Activated CD4-positive, alpha-beta T cell treated with anti-CD3 and anti-CD28 coated beads, Interleukin-2, amount 50 U/mL, for 24 hours (primary cell): ENCODE measurements around the gene TMEM132D.
"Not testable (repeated sequence)": the region's sequence is repeated elsewhere in the genome, so short reads cannot be mapped to it uniquely, and the experiment has no call there.

Experiments used
- DNase-seq, 2 donors: peaks; one replicate each; pipeline ENCODE4 v3.0.0-alpha.2; 2020; ENCODE audit warnings: low read depth in 1 of 2, low spot score in 1 of 2

TMEM132D gene

DNA sequence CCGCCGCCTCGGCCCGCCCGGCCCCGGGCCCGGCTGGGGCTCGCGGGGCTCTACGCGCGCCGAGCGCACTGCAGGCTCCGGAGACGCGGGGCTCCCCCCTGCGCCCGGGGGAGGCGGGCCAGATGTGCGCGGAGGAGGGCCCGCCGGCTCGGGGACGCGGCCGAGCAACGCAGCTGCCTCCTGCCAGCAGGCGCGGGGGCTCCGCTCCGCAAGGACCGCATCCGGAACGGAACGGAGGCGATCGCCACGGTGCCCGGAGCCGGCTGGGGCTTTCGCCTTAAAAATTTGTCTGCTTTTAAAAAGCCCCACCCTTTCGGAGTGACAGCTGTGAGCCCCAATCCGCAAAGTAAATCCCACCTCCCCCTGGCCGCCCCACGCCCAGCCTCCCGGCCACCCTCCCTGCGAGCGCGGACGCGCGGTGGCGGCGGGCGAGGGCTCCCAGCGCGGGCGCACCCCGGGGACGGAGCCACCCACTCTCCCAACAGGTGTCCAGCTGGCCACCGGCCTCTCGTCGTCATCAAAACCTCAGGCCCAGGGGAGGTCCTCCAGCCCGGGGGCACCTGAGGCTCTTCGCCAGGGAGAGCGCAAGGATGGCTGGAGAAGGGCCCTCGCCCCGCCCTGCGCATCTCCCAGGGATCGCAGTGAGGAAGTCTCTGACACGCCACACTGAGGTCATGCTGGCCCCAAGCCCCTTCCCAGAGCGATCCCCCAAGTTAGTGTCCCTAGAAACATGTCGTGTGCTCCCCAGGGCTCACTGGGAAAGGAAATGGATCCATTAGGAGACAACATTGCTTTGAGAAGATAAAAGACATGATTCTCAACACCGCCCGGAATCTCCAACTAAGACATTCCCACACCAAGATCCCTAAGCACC, at the start of gene TMEM132D:
Gene TMEM132D (minus strand): TSS at position 70 of the 874 bp plus-strand sequence.
- DNase-seq: no peak

DNA sequence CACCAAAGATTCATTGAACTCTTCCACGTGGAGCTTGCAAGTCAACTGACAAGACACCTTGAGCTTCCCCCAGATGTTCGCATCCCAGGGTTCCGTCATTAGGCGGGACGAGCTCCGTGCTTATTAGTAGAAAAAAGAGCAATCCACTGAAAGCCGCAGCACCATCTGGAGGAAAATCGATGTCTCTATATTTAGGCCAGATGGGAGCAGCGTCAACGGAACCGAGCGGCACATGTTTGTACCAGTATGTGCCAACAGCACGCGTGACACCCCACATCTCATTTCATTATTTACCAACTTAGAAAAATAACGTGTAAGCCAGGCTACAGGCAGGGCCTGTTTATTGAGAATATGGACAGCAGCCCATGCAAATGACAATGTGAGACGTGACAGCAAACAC, 45.8 kb upstream of the TMEM132D start:
- no peak for DNase-seq

DNA sequence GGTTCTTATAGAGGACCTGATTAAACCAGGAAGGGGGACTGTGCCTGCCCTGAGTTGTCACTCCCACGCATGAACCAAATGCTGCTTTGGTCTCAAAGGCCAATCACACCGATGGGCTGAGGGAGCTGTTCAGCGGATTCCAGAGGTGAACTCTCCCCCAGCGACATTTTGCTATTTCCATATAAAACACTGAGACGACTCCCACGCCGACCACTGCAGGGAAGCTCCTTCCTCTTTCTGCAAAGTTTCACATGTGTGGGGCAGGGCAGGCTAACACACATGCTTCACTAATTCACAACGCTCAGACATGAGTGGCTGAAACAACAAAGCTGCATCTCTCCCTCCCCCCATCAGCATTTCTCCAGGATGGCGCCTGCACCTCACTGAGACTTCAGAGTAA, 37.8 kb upstream of the TMEM132D start:
- DNase-seq: no peak

DNA sequence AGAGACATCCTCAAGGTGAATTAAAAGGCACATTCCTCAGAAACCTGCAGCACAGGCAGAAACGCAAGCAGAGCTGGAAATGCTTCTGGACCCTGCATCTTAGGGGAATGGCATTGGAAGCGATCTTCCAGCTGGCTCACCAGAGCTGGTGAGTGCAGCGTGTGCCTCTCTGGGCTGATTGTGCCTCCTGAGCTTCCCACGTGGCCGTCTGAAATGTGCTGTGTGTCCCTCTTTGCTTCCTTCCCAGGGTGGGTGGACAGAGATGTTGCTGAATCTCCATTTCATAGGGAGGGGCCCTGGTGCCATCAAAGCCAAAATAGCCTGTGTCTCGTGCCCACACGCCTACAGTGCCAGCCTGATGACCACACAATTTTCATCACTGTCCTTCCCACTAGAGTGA, 34.3 kb upstream of the TMEM132D start:
- no peak for DNase-seq

DNA sequence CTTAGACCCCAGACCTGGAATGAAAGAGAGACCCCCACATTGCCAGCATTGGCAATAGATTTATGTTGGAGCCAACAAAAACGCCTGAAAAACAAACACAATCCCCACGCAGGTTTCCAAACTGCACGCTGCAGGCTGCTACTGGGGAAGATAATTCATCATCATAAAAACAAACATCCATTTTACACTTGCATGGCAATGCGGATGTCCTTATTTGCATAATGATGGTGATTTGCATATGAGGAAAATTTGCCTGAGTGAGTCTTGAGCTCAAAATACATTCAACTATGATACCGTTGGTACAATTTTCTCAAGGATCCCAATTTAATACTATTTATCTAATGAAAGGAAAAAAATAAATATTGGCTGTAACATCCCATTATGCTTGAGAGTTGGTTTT, 33.6 kb upstream of the TMEM132D start:
- no peak for DNase-seq

DNA sequence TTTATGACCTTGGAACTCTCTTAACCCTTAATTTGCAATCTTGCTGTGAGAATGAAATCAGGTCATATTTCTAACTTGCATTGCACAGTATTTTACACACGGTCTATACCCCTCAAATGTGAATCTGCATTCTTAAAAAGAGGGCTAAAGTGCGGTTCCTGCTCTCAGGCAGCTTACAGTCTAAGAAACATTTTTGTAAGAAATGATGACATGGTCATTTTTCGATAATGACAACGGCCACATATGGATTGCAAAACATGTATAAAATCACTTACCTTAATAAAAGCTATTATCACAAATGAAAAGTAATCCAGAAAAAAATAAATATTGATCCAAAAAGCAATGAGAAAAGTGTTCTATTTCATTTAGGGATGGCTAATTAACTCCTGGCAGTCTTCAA, 24.8 kb upstream of the TMEM132D start:
- no peak for DNase-seq

DNA sequence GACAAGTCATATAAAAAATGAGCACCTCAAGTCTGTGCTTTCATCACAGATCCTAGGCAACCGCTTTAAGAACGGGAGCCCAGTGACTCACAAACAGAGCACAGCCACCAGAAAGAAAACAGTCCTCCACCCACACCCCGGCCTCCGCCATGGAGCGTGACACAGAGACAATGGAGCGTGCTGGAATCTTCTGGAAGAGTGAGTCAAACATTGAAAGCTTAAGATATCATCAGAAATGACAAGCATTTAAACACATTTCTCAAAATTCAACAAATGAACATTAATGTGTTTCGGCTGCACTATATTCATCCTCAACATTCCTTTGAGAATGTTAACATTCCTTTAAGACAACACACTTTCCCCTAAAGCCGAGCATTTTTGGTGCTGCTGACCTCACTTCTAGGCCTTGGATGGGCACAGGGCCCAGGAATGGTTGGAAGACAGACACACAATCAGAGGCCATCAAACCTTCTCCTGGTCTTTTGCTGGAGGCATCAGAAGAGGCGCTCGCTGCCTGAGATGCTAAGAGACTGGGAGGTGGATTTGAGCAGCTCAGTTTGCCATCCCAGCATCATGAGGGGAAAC, 23.6 kb upstream of the TMEM132D start:
- no peak for DNase-seq

DNA sequence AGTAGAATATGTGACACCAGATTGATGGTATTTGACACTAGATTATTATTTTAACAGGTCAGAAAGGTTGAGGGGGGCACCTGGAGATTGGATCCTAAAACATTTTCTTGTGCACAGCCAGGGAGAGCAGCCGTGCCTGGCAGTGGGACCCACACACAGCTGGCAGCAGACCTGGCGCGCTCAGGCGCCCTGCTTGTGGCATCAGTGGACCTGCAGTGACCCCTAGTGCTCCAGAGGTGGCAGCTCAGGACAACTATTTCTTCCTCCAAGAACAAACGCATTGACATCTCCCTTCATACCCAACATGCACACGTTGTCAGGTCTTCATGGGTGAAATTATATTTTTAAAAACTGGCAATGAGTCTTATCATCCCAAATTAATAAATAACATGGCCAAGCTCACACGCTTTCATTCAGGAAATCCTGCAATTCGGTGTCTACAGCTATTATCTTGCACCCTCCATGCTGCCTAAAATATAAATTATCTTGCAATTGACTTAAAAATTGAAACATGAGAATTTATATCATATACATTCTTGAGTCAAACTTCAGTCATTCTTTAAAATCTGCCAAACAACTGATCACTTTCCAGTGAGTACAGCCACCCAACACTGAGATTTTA, 7.7 kb upstream of the TMEM132D start:
- DNase-seq: no peak

DNA sequence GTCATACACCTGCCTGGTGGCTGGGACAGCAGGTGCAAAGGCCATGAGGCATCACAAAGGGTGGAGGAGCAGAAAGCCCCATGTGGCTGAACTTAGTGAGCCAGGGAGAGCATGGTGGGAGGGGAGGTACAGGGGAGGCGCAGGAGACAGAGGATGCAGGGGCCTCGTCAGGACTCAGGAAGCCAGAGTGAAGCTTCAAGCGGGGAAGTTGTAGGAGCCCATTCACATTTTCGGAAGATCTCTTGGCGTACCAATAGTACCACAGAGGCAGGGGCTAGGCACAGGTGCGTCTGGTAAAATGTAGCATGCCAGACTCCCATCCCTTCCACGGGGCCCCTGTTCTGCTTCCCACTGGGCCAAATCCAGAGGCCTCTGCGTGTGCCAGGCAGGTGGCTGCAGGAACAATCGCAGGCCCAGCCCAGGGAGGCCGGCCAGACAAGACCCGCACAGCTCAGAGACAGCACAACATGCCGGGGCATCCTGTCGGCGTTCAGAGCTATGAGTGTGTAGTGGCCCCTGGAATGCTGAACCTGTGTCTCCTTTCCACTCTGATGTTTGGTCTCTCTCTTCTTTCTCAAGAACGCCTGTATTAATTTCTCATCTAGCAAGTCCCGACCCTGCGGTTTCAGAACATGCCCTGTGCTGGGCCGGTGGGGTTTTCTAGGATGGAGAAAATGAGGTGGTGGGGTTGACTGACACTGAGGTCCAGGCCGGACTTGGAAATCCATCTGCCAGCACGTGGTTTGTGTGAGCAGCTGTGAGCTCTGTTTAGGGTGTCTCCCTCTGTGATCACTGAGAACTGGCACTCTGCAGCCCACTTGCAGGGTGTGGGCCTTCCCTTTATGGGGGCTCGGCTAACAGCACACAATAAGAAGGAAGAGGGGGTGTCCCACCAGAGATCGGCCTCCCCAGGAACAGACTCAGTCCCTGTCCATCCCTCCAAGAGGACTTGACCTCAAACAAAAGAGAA, 5.5 kb upstream of the TMEM132D start:
- DNase-seq: no peak

DNA sequence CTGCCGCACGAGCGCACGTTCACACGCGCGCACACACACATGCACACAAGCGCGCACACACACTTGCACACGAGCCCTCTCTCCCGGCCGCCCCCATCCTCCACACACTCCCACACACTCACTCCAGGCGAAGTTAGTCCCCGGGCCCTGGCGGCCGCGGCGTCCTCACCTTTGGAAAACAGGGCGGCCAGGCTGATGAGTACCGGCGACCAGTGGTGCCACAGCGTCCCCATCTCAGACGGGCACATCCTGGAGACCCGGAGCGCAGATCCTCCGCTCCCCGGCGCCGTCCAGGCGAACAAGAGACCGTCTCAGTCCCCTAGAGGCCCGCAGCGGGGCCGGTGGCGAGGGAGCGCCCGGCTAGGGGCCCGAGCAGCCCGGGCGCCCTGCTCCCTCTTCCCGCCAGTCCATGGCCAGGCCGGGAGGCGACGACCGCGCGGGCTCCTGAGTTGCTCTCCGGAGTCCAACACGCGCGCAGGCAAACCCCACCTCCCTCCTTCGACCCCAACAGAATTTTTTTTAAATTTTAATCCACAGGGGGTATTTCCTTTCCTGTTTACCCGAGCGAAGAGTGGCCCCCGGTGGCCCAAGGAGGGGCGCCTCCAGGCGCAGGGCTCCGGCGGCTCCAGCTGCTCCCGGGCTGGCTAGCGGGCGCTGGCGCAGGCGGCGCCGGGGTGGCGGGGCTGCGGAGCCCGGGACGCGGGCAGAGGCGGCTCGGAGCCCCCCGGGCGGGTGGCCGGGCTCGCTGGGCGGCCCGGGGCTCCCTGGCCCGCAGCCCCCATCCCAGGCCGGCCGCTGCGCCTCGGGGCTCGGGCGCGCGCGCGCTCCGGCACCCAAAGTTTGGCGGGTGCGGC, 506 bp downstream of the TMEM132D start:
- no peak for DNase-seq

DNA sequence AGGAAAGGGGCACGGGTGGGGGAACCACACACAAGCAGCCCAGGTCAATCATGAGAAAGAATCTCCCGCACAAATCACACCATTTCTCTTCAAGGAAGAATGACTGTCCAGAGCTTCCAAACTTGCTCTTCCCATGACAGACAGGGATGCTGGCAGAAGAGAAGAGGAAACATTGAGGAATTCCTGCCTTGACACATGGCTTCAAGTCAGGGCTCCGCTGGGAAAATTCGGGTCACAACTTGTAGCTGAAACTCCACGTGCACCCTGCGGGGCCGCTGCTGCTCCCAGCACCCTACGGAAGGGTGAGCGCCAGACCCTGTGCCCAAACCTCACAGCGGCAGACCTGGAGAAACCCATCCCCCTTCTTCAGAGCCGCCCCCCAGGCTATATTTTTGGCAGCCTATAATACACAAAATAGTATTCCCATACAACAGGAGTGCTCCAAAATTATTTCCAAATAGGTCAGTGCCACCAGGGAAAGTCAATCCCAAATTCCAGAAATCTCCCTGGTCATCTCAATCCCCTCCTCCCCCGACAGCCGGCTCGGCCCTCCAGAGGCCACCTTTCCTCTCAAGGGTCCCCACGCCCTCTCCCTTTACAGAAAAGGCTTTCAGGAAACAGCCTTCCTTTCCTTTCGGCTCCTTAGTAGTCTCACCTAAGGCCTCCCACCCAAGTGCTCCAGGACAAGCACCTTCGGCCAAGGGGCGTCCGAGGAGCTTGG, 1.3 kb downstream of the TMEM132D start:
- DNase-seq: no peak

DNA sequence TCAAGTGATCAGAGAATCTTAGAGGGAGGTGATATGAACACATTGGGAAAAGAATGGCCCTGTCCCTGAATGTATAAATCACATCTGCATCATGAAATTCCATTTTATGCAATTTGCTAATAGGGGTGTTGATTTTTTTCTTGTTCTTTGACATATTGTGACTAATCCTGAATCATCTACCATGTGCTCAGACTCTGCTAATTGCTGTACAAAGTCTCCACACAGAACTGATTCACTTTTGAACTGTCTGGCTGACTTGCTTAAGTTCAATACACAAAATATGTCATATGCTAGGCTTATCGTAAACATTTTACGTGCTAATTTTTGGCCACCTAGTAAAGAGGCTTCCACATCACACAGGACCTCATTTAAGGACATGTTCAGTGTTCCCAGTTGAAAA, 2.6 kb downstream of the TMEM132D start:
- no peak for DNase-seq

DNA sequence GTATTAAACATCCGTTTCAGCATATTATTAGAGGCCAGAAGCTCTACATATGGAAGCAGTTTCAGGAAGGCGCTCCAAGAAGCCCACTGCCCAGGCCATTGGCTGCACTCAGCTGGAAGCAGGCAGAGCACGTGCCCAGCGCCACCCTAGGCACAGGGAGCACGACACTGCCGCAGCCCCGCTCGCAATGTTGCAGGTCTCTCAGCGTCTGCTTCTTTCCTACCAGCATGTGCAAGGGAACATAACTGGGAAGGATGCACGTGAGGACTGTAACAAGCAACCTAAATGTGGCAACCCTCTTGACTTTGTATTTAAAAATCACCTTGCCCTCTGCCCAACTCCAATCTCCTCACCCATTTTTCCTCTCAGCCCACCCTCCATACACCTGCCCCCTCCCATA, 3.5 kb downstream of the TMEM132D start:
- no peak for DNase-seq

DNA sequence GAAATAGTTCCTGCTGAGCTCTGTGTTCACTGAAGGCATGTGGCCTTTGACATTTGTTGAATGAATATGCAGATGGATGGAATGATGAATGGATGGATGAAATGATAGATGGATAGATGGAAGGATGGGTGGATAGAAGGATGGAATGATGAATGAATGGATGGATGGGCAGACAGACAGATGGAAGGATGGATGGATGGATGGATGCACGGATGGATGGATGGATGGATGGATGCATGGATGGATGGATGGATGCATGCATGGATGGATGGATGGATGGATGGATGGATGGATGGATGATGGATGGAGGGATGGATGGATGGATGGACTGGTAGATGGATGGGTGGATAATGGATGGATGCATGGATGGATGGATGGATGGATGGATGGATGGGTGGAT, 4.8 kb downstream of the TMEM132D start:
- DNase-seq: not testable (repeated sequence)

DNA sequence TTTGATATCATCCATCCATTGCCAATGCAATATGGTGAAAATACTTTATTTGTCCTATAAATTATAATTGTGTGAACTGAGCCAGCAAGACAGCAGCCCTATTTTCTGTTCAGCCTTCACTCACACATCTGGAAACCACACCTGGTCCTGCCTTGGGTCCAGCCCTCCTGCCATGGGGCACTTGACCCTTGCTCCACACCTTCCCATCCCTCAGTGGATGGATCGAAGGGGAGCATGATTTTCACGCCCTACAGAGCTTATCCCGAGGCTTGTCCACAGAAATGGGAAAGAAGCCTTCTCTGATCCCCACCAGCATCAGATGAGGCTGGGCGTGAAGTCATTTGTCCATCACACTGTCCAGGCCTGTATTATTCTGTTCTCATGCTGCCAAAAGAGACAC, 10.1 kb downstream of the TMEM132D start:
- DNase-seq: no peak

DNA sequence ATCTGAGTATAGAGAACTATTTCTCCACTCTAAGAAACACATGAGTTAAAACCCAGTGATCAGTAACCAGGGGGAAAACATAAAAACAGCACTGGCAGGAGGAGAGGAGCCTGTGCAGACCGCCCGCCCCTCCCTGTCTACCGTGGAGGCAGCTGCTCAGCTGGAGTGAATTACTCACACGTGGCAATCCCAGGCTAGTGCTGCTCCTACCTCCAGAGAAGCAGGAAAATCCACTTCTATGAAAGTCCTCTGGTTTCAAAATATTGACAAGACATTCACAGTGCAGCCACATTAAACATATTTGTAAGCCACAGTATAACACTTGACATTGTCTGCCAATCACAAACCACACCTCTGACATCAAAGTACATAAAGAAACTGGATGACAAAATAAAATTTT, 16.7 kb downstream of the TMEM132D start:
- DNase-seq: no peak

DNA sequence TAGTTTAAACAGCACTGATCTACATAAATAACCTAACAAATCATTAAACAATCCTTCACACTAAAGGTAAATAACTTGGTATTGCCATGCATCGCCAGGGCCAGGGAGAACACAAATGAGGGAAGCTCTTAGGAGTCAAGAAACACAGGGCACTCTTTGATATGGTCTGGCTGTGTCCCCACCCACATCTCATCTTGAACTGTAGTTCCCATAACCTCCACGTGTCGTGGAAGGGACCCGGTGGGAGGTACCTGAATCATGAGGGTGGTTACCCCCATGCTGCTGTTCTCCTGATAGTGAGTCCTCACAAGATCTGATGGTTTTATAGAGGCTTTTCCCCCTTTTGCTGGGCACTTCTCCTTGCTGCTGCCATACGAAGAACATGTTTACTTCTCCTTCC, 17.3 kb downstream of the TMEM132D start:
- no peak for DNase-seq

DNA sequence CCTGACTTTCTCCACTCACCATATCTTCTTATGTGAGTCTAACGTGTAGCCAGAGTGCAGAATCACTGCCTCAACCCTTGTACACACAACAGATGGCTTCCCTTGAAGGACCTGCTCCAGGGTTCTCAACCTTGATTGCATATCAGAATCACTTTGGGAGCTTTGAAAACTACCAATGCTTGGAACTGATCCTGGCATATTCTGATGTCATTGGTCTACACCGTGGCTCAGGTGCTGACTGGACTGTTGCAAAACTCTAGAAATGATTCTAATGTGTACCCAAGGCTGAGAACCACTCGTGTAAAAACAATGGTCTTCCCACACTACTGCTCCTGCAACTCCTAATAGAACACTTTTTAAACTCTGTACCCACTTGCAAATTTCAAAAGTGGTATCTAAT, 18.5 kb downstream of the TMEM132D start:
- DNase-seq: no peak

DNA sequence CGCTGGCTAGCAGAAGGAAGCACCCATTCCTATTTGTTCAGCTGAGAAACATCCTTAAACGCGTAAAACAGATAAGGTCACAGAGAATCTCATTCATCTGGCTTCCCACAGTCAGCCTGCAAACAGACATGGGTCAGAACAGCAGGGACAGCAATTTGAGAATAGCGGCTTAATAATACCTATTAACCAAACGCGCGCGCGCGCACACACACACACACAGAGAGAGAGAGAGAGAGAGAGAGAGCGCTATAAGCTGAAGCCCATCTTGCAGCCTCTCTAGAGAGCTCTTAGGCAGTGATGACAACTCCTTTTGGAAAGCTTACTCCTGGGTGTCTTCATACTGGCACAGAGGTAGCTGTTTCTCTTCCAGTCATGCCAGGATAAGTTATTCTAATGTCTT, 26.4 kb downstream of the TMEM132D start:
- no peak for DNase-seq

DNA sequence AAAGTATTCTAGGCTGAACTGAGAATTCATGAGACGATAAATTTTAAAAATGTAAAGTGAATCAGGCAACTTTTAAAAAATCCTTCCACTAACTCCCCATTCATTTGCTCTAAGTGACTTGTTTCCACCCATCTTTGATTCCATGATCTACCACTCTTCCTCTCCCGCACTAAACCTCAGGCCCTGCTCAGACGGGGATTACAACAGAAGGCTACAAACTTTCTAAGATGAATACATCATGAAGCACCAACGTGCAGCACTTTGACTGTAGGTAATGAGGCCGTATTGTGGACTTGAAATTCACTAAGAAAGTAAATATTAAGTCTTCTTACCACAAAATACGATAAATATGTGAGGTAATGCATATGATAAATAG, 30.0 kb downstream of the TMEM132D start:
- DNase-seq: no peak
